Stimulated activated CD8-positive, alpha-beta memory T cell treated with anti-CD3 and anti-CD28 coated beads, Interleukin-4, amount 100 ng/mL, for 24 hours (primary cell): ENCODE results near the gene RHPN2.
"Not testable (repeated sequence)": the region's sequence is repeated elsewhere in the genome, so short reads cannot be mapped to it uniquely, and the experiment has no call there.

Experiments
- DNase-seq: peaks from one replicate; pipeline ENCODE4 v3.0.0-alpha.2; 2020; ENCODE audit warnings: low read depth

RHPN2 gene

GRCh38 chr19:32976223-32976805, 88.4 kb downstream of the RHPN2 start:
- DNase-seq: peak; percentile 51

- peak; percentile 93 for DNase-seq
Measured at GRCh38 chr19:32971715-32972540, 92.8 kb downstream of the RHPN2 start, which contains the start of the genes CEP89 and FAAP24. TSS of gene CEP89 (minus strand) at chr19:32971958. CDS start at chr19:32971874, 84 bp downstream. TSS of gene FAAP24 (plus strand) at chr19:32972242. CDS start at chr19:32973197, 955 bp downstream.

GRCh38 chr19:32971012-32971595, 93.6 kb downstream of the RHPN2 start:
- no peak for DNase-seq

GRCh38 chr19:32969549-32969948, 95.1 kb downstream of the RHPN2 start:
- DNase-seq: no peak

GRCh38 chr19:32966750-32967149, 97.9 kb downstream of the RHPN2 start:
- no peak for DNase-seq

- no peak for DNase-seq
Measured at GRCh38 chr19:32945260-32945659, 119.4 kb downstream of the RHPN2 start.

GRCh38 chr19:32941273-32941672, 123.4 kb downstream of the RHPN2 start:
- not testable (repeated sequence) for DNase-seq

- no peak for DNase-seq
Measured at GRCh38 chr19:32936065-32936464, 128.6 kb downstream of the RHPN2 start.

GRCh38 chr19:32935629-32936028, 129.1 kb downstream of the RHPN2 start:
- DNase-seq: no peak

GRCh38 chr19:32933571-32933970, 131.1 kb downstream of the RHPN2 start:
- DNase-seq: no peak

GRCh38 chr19:32930567-32930966, 134.1 kb downstream of the RHPN2 start:
- no peak for DNase-seq

- DNase-seq: no peak
Measured at GRCh38 chr19:32928806-32929205, 135.9 kb downstream of the RHPN2 start.
